RPMI7951 (cell line): ENCODE results near the gene MAMSTR. TPM values are rescaled to one million over a fixed set of nuclear protein-coding genes. Genes with fewer than 3 reads are reported as not detected.
"Not testable (repeated sequence)": the region's sequence is repeated elsewhere in the genome, so short reads cannot be mapped to it uniquely, and the experiment has no call there.

Experiments
- DNase-seq: peaks from one replicate; pipeline ENCODE4 v3.0.0-alpha.2; 2012; ENCODE audit warnings: low read depth
- total RNA-seq: library from RNA; depleted of rRNA; stranded (reverse); fragments of >200 nt; shearing (Covaris generic); gene quantifications from 2 replicates; pipeline ENCODE4 v1.2.3, GENCODE V29; 2014

MAMSTR gene
- total RNA-seq, 1 experiment from 2014 or later = 0.24 TPM

- DNase-seq = no peak
Observed at GRCh38 chr19:48718711-48719231, 754 bp downstream of the MAMSTR start.

- DNase-seq = not testable (repeated sequence)
Observed at GRCh38 chr19:48718106-48718505, 1.4 kb downstream of the MAMSTR start.

- peak; percentile 17 for DNase-seq
Observed at GRCh38 chr19:48716562-48717291, 2.8 kb downstream of the MAMSTR start.

- no peak for DNase-seq
Observed at GRCh38 chr19:48715681-48716171, 3.8 kb downstream of the MAMSTR start.

- no peak for DNase-seq
Observed at GRCh38 chr19:48714759-48715675, 4.5 kb downstream of the MAMSTR start.

- peak; percentile 100 for DNase-seq
Observed at GRCh38 chr19:48713864-48714755, 5.4 kb downstream of the MAMSTR start.

GRCh38 chr19:48713041-48713863 is 6.3 kb downstream of the MAMSTR start:
- DNase-seq = peak; percentile 23

GRCh38 chr19:48711106-48711662 is 8.3 kb downstream of the MAMSTR start:
- no peak for DNase-seq

GRCh38 chr19:48708471-48708870 is 11.1 kb downstream of the MAMSTR start:
- no peak for DNase-seq

GRCh38 chr19:48705431-48705830 is 14.1 kb downstream of the MAMSTR start:
- DNase-seq = no peak

- no peak for DNase-seq
Observed at GRCh38 chr19:48703316-48703715, 16.2 kb downstream of the MAMSTR start.

GRCh38 chr19:48702701-48703100 is 16.8 kb downstream of the MAMSTR start:
- DNase-seq = no peak

GRCh38 chr19:48698046-48698445 is 21.5 kb downstream of the MAMSTR start:
- peak; percentile 75 for DNase-seq

GRCh38 chr19:48696353-48697010 is 23.0 kb downstream of the MAMSTR start:
- no peak for DNase-seq

- DNase-seq = no peak
Observed at GRCh38 chr19:48695743-48696352, 23.7 kb downstream of the MAMSTR start, which contains the start of gene FUT2. Gene FUT2, plus strand, starts transcription at chr19:48695971. Its CDS starts 6,986 bp downstream, at chr19:48702957.

GRCh38 chr19:48693629-48694028 is 25.9 kb downstream of the MAMSTR start:
- not testable (repeated sequence) for DNase-seq

- DNase-seq = no peak
Observed at GRCh38 chr19:48689449-48689848, 30.1 kb downstream of the MAMSTR start.

GRCh38 chr19:48687776-48688175 is 31.7 kb downstream of the MAMSTR start:
- DNase-seq = no peak

- not testable (repeated sequence) for DNase-seq
Observed at GRCh38 chr19:48686637-48687036, 32.9 kb downstream of the MAMSTR start.
